GM18951 (cell line): ENCODE results near the gene CLIP4.

ENCODE experiments used
- POLR2A ChIP-seq: IDR thresholded peaks from 4 replicates; pipeline ENCODE4 v1.6.1; 2011; ENCODE audit warnings: mild to moderate bottlenecking; ENCODE audit not compliant: insufficient read length, insufficient read depth; ENCODE audit errors: extremely low read depth
- in situ Hi-C: fragments of 300-500 bp; cut with MboI; formaldehyde crosslinking; loops from one replicate; pipeline ENCODE4 v1.12.0; 2022; ENCODE audit warnings: low sequenced_read_pairs, mixed read lengths, inconsistent platforms; ENCODE audit not compliant: unreplicated experiment

CLIP4 gene

DNA sequence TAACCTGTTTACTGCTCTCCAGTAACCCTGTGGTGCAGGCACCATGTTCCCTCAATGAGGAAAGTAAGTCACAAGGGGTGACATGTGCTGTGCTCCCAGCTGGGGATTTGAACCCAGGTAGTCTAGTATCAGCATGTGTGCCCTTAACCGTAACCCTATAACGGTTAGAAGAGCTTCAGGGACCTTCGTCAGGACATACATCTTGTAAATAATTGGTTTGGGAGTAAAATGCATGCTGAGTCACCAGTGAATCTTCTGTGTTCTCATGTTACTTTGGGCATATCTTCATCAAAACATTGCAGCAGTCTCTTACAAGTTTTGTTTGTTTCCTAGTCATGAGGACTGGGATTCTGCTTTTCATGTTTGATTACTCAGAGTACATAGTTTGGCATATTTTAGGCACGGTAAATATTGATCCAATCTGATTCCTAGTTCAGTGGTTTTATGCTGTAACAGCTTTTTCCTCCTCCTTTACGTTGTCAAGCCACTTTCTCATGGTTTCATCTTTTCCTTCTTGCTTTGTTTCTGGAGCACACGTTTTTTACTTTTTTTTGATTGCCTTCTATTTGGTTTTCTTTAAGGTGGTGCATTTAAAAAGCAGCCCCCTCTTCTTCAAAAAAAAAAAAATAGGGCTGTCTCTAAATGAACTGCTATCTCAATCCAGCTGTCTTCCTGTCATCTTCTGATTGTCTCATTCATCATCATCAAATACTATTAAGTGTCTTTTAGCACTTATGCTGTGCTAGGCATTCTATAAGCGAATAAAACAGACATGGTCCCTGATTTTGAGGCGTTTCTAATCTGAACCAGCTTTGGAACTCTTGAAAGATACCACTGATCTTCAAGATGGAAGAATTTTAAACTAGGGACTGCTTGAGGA is 50.4 kb downstream of the CLIP4 start:
- TF ChIP-seq POLR2A = no peak
- in situ Hi-C loops = no loop called here

- in situ Hi-C loops = no loop called here
- no peak for TF ChIP-seq POLR2A
Observed at GRCh38 chr2:29166242-29167039, 51.2 kb downstream of the CLIP4 start.

DNA sequence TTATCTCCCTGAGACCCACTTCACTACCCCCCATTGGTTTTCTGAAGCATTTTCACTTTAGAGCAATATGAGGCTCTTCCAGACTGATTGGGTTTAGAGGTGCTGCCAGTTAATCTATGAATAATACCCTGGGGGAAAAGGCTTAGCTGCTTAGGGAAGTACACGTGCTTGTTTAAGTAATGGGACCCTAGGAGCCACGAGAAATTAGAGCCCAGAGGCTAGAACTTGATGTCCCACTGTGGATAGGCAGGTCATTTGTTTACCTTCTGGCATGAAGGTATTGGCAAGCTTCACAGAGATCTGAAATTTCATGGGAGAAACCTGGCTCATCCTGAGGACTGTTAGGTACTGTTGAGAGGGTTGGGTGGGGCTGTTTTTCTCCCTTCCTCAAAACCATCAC is 59.7 kb downstream of the CLIP4 start:
- TF ChIP-seq POLR2A = no peak
- in situ Hi-C loops = no loop called here

DNA sequence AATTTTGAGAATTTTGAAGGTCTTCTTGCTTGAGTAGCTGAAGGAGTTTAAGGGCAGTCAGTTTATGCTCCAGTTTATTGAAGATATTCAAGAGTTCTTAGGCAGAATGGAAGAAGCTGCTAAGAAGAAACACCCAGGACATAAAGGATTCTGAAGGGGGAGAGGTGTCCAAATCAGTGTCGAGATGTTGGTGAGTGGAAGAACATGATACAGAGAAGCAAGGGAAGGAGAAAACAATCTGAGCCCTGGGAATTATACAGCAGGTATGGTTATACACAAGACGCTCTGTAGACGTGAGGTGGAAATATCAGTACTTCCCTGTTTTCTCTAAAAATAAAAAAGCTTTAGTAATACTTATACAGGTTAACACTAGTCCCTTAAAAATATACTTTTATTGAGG is 60.1 kb downstream of the CLIP4 start:
- no peak for TF ChIP-seq POLR2A
- in situ Hi-C loops = no loop called here

GRCh38 chr2:29182334-29182733 is 67.1 kb downstream of the CLIP4 start:
- no peak for TF ChIP-seq POLR2A
- in situ Hi-C loops = no loop called here

- in situ Hi-C loops = no loop called here
- no peak for TF ChIP-seq POLR2A
Observed at GRCh38 chr2:29182920-29183319, 67.7 kb downstream of the CLIP4 start.

DNA sequence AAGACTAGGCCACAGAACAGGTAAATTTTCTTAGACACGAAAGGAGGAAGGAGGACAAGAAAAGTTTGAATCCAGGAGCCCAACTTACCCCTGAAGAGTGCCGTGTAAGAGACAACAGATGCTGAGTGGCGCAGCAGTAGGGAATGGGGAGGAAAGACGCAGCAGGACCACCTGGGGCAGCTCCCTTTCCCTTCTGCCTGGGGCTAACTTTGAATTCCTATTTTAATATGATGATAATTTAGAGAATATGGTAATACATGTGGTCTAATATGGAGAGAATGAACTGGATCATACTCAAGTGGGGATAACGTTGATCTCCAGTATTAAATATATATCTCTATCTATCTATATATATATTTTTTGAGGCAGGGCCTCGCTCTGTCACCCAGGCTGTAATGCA is 69.3 kb downstream of the CLIP4 start:
- in situ Hi-C loops = no loop called here
- TF ChIP-seq POLR2A = no peak

DNA sequence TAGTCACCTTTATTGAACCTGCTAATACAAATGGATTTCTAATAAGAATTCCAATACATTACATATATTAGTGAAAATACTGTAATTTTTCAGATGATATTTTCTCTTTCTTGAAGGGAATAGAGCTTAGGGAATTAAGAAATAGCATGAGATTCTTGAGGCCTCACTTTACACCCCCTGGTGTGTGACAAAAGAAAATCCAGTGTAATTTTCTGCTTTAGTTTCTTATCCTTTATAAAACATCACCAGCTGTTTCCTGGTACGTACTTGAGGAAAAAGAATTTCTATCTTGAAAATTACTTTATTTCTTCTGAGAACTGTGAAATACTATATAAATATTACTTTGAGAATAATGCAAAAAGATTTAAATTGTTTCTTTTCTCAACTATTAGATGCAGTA is 71.6 kb downstream of the CLIP4 start:
- in situ Hi-C loops = no loop called here
- TF ChIP-seq POLR2A = no peak

DNA sequence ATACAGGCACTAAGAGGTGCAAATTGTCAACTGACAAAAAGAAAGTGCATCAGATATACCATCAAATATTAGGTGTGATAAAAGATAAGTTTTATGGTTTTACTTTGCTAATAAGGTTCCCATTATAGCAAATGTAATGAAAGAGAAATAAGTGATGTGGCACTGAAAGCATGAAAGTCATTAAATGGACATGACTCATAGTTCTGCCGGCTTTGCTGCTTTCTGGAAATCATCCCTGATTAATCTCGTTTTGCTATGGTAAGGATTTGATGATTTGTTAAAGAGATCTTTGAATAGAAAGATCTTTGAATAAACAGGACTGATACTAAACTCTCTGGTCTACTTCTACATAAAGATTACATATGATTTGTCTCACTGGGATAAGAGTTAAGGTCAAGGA is 72.7 kb downstream of the CLIP4 start:
- in situ Hi-C loops = no loop called here
- no peak for TF ChIP-seq POLR2A

DNA sequence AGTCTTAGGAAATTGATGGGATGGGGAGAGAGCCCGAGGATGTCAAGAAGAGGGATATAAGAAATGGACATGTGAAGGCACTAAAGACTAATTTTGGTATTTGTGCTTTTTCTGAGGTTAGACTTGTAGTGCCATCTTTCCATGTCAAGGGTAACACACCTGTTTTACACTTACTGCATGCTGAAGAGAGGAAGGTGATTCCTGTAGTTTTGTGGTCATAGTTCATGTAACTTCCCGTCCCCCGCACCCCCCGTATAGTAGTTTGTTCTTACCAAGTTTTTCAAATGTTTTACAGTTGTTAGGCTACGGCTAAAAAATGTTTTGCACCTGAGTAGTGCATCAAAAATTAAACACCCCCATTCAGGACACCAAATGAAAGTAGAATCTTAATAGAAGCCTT is 73.8 kb downstream of the CLIP4 start:
- TF ChIP-seq POLR2A = no peak
- in situ Hi-C loops = no loop called here

GRCh38 chr2:29191817-29192216 is 76.6 kb downstream of the CLIP4 start:
- TF ChIP-seq POLR2A = no peak
- in situ Hi-C loops = no loop called here

DNA sequence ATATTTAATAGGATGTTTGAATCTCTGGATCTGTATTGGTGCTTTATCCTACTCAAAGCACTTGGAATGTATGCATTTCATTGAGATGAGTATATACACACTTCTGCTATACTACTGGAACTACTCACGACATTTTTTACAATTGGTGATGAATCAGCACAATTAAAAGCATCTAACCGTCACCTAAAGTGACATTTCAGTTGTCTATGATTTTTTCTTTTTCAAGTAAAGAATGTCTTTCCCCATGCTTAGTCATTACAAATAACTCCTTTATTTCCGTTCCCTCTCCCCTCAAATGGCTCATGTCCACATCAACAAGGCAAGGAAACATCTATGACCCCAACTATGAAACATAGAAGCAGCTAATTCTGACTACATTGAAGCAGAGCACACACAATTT is 77.3 kb downstream of the CLIP4 start:
- in situ Hi-C loops = no loop called here
- TF ChIP-seq POLR2A = no peak

GRCh38 chr2:29193111-29193510 is 77.9 kb downstream of the CLIP4 start:
- TF ChIP-seq POLR2A = no peak
- in situ Hi-C loops = no loop called here

DNA sequence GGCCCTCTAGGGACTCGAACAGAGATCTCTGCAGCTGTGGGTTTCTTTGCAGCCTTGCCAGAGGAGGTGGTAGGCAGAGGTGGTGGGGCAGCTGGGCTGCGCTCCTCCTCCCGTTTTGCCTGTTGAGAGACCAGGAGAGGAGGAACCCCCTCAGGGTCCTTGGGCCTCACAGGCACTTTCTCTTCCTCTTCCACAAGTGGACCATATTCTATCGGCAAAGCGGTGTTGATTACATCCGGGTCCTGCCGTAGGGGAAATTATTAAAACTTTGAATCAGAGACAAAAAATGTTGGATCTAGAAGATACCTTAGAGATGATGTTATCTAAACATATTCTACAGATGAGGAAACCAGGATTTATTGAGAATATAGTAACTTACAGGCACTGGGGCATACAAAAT is 78.5 kb downstream of the CLIP4 start:
- no peak for TF ChIP-seq POLR2A
- in situ Hi-C loops = no loop called here
